Right kidney (tissue), 1 donor: ENCODE measurements around the gene FUBP3.
"Not testable (repeated sequence)": the region's sequence is repeated elsewhere in the genome, so short reads cannot be mapped to it uniquely, and the experiment has no call there.

ENCODE experiments used
- DNase-seq: peaks from one replicate; pipeline ENCODE4 v3.0.0-alpha.2; 2016

FUBP3 gene

GRCh38 chr9:130555061-130555460 lies 24.3 kb upstream of the FUBP3 start:
- DNase-seq, result no peak

- no peak for DNase-seq
These were observed 23.4 kb upstream of the FUBP3 start for GRCh38 chr9:130555968-130556367.

GRCh38 chr9:130556396-130557076 lies 22.8 kb upstream of the FUBP3 start:
- no peak for DNase-seq

GRCh38 chr9:130557077-130557468 lies 22.3 kb upstream of the FUBP3 start:
- no peak for DNase-seq

GRCh38 chr9:130561056-130561455 lies 18.3 kb upstream of the FUBP3 start:
- no peak for DNase-seq

GRCh38 chr9:130562525-130562924 lies 16.9 kb upstream of the FUBP3 start:
- not testable (repeated sequence) for DNase-seq

- no peak for DNase-seq
These were observed 15.6 kb upstream of the FUBP3 start for GRCh38 chr9:130563797-130564196.

GRCh38 chr9:130565792-130566191 lies 13.6 kb upstream of the FUBP3 start:
- no peak for DNase-seq

- DNase-seq, result no peak
These were observed 9.2 kb upstream of the FUBP3 start for GRCh38 chr9:130570208-130570607.

GRCh38 chr9:130575514-130575913 lies 3.9 kb upstream of the FUBP3 start:
- no peak for DNase-seq

- no peak for DNase-seq
These were observed 3.2 kb upstream of the FUBP3 start for GRCh38 chr9:130576176-130576575.

- DNase-seq, result peak; percentile 11
These were observed 524 bp downstream of the FUBP3 start for GRCh38 chr9:130579738-130580463.

GRCh38 chr9:130581766-130582165 lies 2.4 kb downstream of the FUBP3 start:
- no peak for DNase-seq

GRCh38 chr9:130583271-130583670 lies 3.9 kb downstream of the FUBP3 start:
- DNase-seq, result no peak

GRCh38 chr9:130587921-130588320 lies 8.5 kb downstream of the FUBP3 start:
- DNase-seq, result no peak

- DNase-seq, result no peak
These were observed 9.0 kb downstream of the FUBP3 start for GRCh38 chr9:130588416-130588815.

GRCh38 chr9:130589754-130590153 lies 10.4 kb downstream of the FUBP3 start:
- DNase-seq, result no peak

- no peak for DNase-seq
These were observed 10.9 kb downstream of the FUBP3 start for GRCh38 chr9:130590305-130590704.

GRCh38 chr9:130593020-130593419 lies 13.6 kb downstream of the FUBP3 start:
- DNase-seq, result no peak

GRCh38 chr9:130597228-130597627 lies 17.9 kb downstream of the FUBP3 start:
- DNase-seq, result no peak

- no peak for DNase-seq
These were observed 18.8 kb downstream of the FUBP3 start for GRCh38 chr9:130598188-130598587.

GRCh38 chr9:130599625-130600024 lies 20.2 kb downstream of the FUBP3 start:
- DNase-seq, result no peak

GRCh38 chr9:130601100-130601499 lies 21.7 kb downstream of the FUBP3 start:
- no peak for DNase-seq

GRCh38 chr9:130604295-130604694 lies 24.9 kb downstream of the FUBP3 start:
- no peak for DNase-seq
